SU-DHL-6 (cell line): ENCODE measurements around the gene DHX58.

Experiments
- H2AFZ ChIP-seq: fragments of 200-600 bp; sonication (generic); 2 replicates; pipeline ENCODE4 v1.6.1; 2014; ENCODE audit warnings: low read depth, mild to moderate bottlenecking, moderate library complexity, mixed read lengths, antibody characterized with exemption, low read length; ENCODE audit not compliant: severe bottlenecking
- H3F3A ChIP-seq: fragments of 200-600 bp; shearing (Covaris generic); 2 replicates; pipeline ENCODE4 v1.6.0; 2016; ENCODE audit warnings: antibody characterized with exemption, mild to moderate bottlenecking; ENCODE audit not compliant: insufficient read depth
- H3K27ac ChIP-seq: fragments of 200-600 bp; sonication (generic); 2 replicates; pipeline ENCODE4 v1.5.1; 2016; ENCODE audit warnings: low read depth, mild to moderate bottlenecking, low read length, moderate library complexity, mixed read lengths
- H3K27me3 ChIP-seq: fragments of 200-600 bp; sonication (generic), shearing (Covaris generic); 2 replicates; pipeline ENCODE4 v1.6.0; 2014; ENCODE audit warnings: mild to moderate bottlenecking, low read length
- H3K36me3 ChIP-seq: fragments of 200-600 bp; sonication (generic); 2 replicates; pipeline ENCODE4 v1.6.1; 2014; ENCODE audit warnings: mild to moderate bottlenecking, low read length, mixed read lengths
- H3K4me2 ChIP-seq: fragments of 300-600, 200-600 bp; shearing (Covaris generic), sonication (generic); 2 replicates; pipeline ENCODE4 v1.6.0; 2014; ENCODE audit warnings: low read length, low read depth, mild to moderate bottlenecking; ENCODE audit not compliant: poor library complexity, severe bottlenecking
- H3K4me3 ChIP-seq: fragments of 200-600 bp; sonication (generic); 2 replicates; pipeline ENCODE4 v1.5.1; 2014; ENCODE audit warnings: antibody characterized with exemption, low read length, mild to moderate bottlenecking, mixed read lengths; ENCODE audit not compliant: insufficient read depth, poor library complexity, severe bottlenecking
- H3K79me2 ChIP-seq: fragments of 200-600 bp; sonication (generic); 2 replicates; pipeline ENCODE4 v1.6.1; 2014; ENCODE audit warnings: mild to moderate bottlenecking, low read length, moderate library complexity; ENCODE audit not compliant: insufficient read depth
- H3K9ac ChIP-seq: fragments of 200-600 bp; sonication (generic); 2 replicates; pipeline ENCODE4 v1.7.0; 2014; ENCODE audit warnings: mild to moderate bottlenecking, low read length
- H3K9me2 ChIP-seq: fragments of 200-600 bp; sonication (generic); replicated peaks from 2 replicates; pipeline ENCODE4 v1.6.1; 2014; ENCODE audit warnings: low read length; ENCODE audit not compliant: insufficient read depth
- H3K9me3 ChIP-seq: fragments of 200-600 bp; sonication (generic); 2 replicates; pipeline ENCODE4 v1.6.1; 2014; ENCODE audit warnings: low read length, mixed read lengths; ENCODE audit not compliant: insufficient read depth
- H4K20me1 ChIP-seq: fragments of 200-600 bp; sonication (generic); 2 replicates; pipeline ENCODE4 v1.6.1; 2014; ENCODE audit warnings: low read depth, mild to moderate bottlenecking, antibody characterized with exemption, low read length, moderate library complexity, mixed read lengths
- CTCF ChIP-seq: fragments of 200-600 bp; sonication (generic); IDR thresholded peaks from one replicate; pipeline ENCODE4 v1.5.1; 2017; ENCODE audit warnings: antibody characterized with exemption, mild to moderate bottlenecking, low read length, moderate library complexity; ENCODE audit not compliant: insufficient read depth, poor library complexity, severe bottlenecking
- EZH2phosphoT487 ChIP-seq: fragments of 200-600 bp; sonication (generic), shearing (Covaris generic); conservative IDR thresholded peaks from 2 replicates; pipeline ENCODE4 v1.6.1; 2018; ENCODE audit warnings: mild to moderate bottlenecking, antibody characterized with exemption, low read length, moderate library complexity, mixed read lengths

DHX58 gene

GRCh38 chr17:42118126-42118510, 5.6 kb upstream of the DHX58 start:
- Histone ChIP-seq H3K36me3 (no peaks in the 10 kb centered on the region), H3K9me3 (no peaks in the 10 kb centered on the region), H3K9ac (no peak overlapping the region), H3K27ac (no peak overlapping the region), H3K9me2 (no peaks in the 10 kb centered on the region), H3K79me2 (no peaks in the 10 kb centered on the region), H4K20me1 (no peaks in the 10 kb centered on the region), H3K27me3 (no peaks in the 10 kb centered on the region), H3K4me3 (no peak overlapping the region), H2AFZ (no peak overlapping the region), H3K4me2 (no peak overlapping the region), H3F3A (peaks cover 11% of the 10 kb centered on the region)
- TF ChIP-seq CTCF (no peak), EZH2phosphoT487 (no peak)

GRCh38 chr17:42117397-42118125, 5.0 kb upstream of the DHX58 start:
- Histone ChIP-seq H3K9me3 (no peaks in the 10 kb centered on the region), H3K27ac (no peak overlapping the region), H3K9ac (no peak overlapping the region), H3K27me3 (no peaks in the 10 kb centered on the region), H3K9me2 (no peaks in the 10 kb centered on the region), H3K4me3 (no peak overlapping the region), H2AFZ (no peak overlapping the region), H3K4me2 (no peak overlapping the region), H3K36me3 (no peaks in the 10 kb centered on the region), H3F3A (peaks cover 11% of the 10 kb centered on the region), H4K20me1 (no peaks in the 10 kb centered on the region), H3K79me2 (no peaks in the 10 kb centered on the region)
- TF ChIP-seq CTCF: no peak
- TF ChIP-seq EZH2phosphoT487: no peak

DNA sequence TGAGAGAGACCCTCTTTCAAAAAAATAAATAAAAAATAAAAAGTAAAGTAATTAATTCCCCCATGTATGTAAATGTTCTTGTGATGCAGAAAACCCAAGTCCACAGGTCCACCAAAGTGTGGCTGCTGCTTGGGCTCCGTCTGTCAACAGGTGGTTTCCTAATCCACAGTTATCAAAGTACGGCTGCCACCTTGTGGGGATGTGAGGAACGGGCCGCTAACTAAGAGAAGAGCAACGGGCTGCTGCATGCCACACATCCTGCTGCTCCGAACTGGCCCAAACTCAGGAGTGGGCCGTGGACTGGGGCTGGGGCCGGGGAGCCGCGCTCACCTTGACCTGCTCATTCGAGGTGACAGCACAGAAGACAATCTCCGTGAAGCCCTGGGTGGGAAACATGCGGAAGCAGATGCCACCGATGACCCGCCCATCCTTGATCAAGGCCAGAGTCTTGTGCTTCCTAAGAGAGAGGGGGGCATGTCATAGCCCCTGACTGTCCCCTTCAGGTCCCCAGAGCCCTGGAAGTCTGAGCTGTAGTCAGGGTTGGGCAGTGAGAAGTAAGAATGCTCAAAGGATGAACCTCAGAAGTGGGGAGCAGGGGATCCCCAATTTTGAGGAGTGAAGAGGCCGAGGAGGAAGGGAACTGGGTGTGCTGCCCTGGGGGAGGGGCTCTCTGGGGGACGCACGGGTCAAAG, 4.3 kb upstream of the DHX58 start:
- Histone ChIP-seq H3K9me2 (no peaks in the 10 kb centered on the region), H3K27ac (peak overlapping the region; percentile 72; the same call in 1 of the 2 replicates), H3K36me3 (no peaks in the 10 kb centered on the region), H4K20me1 (no peaks in the 10 kb centered on the region), H3K79me2 (no peaks in the 10 kb centered on the region), H3F3A (peaks cover 11% of the 10 kb centered on the region), H3K27me3 (no peaks in the 10 kb centered on the region), H3K4me3 (no peak overlapping the region), H3K9ac (no peak overlapping the region), H3K9me3 (no peaks in the 10 kb centered on the region), H3K4me2 (peak overlapping the region; percentile 48), H2AFZ (no peak overlapping the region)
- TF ChIP-seq EZH2phosphoT487 (no peak), CTCF (peak; percentile 74)
